Activated CD8-positive, alpha-beta memory T cell treated with anti-CD3 and anti-CD28 coated beads, Interleukin-2, amount 50 U/mL, for 24 hours (primary cell): ENCODE results near the gene CAPN7.

Experiments used
- DNase-seq: peaks from one replicate; pipeline ENCODE4 v3.0.0-alpha.2; 2020; ENCODE audit errors: extremely low read depth

Gene CAPN7

DNA sequence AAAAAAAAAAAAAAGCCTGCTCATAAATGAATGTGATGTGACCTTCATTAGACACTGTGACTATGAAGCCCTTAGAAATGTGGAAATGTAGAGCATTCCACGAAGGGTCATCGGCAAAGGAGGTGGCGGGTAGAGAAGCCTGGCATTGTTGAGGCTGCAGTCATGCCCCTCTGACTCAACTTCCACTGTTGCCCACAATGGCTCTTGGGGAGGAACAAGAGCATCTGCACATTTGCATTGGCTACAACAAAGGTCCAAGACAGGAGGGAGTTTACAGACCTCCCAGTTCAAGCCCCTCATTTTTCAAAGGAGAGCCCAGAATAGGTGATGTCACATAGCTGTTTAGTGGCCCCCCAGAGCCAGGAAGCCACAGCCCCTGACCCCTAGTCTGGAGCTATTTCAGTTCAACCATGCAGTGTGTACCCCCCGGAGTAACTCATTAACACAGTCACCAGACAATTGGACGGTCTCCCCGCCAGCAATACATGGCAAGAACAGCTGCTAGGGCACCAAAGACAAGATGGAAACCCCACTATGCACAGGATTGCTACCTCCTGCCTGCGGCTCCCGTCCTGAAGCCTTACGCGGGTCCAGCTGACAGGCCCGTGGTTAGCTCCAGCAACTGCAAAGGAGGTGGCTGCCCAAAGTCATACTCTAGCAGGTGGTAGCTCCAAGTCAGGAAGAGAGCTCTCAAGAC, 70.1 kb downstream of the CAPN7 start:
- no peak for DNase-seq

DNA sequence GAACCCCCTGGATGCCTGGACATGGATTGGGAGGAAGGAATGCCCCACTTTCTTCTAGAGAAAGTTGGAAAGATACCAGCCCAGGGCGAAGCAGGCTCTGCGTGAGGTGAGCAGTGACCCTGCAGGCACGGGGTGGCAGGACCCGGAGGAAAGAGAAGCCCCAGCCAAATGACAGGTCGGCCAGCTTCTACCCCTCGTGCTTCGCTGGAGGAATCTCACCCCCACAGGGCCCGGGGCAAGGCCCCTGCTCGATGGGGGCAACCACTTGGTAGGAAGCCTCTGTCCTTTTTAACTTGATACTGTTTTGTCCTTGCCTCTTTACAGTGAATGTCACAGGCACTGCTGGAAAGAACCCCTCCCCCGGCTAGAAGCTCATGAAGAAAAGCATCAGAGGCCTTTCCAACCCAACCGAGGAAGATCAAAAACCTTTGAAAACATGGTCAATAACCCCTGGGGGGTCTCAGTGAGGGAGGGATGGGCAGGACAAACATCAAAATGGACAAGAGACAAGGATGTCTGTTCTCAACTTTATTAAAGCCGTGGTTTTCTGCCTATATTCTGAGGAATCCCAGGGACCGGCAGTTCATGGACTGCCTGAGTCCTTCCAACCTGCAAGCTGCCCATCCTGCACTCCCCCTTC, 71.9 kb downstream of the CAPN7 start:
- DNase-seq: no peak

DNA sequence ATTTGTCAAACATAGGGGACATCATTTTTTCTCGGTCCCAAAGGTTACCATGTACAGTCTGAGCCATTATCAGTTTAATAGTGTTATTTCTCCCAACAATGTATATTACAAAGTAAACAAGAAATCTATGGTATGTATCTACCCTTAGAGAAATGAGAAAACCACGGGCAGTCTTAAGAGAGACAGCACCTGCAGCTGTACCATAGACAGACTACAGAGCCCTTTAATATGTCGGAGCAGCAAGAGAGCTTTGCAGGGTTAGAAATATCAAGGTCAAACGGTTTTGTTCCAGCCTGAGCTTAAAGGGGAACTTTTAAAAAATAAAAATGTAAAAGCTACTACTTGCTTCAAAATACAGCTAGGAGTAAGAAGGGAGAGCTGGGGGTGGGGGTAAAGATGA, 73.2 kb downstream of the CAPN7 start:
- no peak for DNase-seq

DNA sequence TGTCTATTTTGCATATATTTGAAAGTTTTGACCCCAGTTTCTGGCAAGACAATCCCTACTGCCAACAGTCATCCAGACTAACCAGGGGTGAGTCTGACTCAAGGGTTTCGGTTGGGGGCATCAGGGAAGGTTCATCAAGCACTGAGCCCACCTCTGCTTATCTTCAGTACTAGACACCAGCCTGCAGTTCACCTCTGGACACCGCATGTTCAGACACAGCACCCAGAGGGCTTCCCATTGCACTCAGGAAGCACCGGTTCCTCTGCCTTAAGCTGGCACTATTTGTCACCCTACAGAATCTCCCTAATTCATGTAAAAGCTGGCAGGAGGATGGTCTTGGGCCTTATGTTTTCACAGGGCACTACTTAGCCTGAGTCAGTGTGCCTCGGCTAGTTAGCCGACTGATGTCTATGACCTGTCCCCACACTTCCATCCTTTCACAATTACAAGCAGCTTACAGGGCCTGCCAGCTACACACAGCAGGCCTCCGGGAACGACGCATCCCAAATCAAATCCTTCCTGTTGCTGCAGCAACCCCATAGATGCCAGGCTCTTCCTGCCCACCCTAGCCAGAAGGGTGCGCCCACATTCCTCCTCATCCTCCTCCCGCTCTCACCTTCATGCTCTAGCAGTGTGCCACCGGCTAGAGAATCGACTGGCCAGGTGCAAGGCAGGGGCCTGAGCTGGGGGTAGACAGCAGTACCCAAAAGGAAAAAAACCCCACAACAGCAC, 73.8 kb downstream of the CAPN7 start:
- no peak for DNase-seq

DNA sequence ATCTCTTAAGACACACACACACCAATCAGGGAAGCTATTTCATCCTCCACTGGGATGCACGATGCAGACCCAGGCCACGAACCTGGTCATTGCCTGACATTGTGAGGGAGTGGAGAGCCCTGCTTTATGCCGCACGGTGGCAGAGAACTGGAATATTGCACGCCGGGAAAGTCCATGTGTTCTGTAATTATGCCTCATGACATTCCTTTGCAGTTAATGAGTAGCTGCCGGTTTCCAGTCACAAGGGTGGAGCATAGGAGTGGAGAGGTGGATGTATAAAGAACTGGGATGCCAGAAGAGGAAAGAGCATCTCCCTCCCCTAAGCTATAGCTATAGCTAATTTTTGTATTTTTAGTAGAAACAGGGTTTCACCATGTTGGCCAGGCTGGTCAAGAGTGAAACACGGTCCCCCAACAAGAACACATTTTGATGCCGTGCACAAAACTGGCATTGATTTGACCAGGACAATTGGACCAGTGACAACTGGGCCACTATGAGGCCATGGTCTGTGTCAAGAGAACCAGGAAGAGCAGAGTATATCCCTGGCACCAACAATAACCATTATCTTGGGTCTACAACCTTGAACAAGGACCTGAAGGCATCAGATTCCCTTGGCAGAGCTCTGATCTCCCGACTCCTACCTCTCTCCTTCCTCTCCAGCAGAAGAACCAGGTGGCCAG, 74.9 kb downstream of the CAPN7 start:
- no peak for DNase-seq

DNA sequence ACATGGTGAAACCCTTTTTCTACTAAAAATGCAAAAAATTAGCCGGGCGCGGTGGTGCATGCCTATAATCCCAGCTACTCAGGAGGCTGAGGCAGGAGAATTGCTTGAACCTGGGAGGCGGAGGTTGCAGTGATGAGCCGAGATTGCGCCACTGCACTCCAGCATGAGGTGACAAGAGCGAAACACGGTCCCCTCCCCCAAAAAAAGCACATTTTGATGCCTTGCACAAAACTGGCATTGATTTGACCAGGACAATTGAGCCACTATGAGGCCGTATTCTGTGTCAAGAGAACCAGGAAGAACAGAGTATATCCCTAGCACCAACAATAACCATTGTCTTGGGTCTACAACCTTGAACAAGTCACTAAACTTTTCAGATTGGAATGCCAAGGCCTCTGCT, 75.8 kb downstream of the CAPN7 start:
- no peak for DNase-seq

DNA sequence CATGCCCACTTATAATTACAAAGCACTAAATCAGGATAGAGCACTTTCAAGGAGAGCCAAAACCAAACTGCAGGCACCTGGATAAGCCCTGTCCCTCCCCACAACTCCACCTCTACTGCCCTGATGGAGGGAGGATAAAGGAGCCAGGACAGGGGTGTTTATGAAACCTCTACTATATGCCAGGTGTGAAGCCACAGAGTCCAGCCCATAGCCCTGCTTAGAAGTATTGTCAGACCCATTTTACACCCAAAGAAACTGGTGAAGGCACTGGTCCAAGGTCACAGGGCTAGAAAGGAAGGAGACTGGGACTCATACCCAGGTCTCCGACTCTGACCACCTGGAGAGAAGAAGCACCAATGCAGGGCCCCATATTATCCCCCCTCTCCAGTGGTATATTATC, 77.7 kb downstream of the CAPN7 start:
- DNase-seq: no peak

DNA sequence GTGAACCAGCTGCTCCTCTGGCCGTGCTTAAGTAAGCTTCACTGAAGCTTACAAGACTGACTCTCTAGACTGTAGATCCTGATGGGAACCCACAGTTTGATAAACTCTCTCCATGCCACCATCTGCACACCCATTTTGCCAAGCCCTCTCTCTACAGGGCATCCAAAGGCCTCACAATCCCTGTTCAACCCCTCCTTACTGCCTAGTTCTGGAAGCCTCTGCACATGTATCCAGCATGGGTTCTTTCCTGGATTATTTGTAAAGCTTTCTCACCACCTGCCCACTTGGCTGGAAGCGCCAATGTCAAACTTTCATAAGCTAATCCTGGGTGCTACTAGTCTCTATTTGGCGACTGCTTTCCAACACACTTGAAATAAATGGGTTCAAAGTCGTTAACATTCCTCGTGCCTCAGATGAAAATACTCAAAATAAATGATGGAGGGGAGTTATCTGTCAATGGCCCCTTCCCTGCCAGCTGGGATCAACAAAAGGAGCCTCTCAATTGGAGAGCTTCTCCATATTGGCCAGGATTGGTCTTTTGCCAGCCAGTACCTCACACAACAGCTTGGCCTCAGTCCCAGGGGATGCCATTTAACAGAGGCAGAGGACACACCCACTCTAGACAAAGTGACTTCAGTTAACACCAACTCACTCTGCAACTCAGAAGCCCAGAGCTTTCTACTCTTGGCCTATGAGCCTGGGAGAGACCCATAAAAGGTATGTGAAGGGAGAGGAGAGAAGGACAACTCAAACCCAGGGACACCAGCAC, 78.3 kb downstream of the CAPN7 start:
- no peak for DNase-seq

DNA sequence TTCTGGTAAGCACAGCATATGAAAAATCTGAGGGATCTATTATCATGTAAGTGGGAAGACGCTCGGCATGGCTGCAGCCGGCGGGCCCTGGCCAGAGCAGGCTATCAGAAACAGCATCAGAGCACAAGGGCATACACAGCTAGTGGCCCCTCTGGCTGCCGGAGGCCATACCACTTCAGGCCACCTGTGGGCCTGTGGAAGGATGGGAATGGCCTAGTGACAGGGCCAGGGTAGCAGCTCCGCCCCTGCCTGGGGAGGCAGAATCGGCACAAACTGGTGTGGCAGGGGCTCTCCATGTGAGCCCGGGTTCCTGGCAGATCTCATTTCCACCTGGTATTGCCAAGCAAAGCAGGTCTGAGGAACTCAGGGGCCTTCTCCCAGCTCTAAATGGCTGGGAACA, 80.0 kb downstream of the CAPN7 start:
- DNase-seq: no peak

DNA sequence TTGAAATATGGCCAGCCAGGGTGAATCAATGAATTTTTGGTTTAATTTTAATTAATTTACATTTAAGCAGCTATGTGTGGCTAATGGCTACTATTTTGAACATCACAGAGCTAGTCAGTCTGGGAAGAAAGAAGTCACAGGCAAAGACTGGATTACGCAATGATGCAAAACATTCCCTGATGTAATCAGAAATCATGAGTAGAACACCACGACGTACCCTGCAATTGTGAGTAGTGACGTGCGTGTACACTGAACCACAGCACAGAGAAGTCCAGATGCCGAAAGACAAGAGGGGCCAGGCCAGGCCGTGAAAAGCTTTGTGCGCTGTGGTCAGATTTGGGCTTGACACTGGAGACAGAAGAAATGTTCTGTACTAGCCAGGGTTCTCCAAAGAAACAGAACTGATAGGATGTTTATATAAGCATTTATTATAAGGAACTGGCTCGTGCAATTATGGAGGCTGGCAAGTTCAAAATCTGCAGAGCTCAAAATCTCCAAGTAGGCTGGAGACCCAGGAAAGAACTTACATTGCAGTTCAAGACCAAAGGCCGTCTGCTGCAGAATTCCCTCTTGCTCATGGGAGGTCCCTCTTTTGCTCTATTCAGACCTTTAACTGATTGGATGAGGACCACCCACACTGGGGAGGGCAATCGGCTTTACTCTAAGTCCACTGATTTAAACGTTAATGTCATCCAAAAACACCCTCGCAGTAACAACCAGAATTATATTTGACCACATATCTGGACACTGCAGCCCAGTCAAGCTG, 81.7 kb downstream of the CAPN7 start:
- DNase-seq: no peak

DNA sequence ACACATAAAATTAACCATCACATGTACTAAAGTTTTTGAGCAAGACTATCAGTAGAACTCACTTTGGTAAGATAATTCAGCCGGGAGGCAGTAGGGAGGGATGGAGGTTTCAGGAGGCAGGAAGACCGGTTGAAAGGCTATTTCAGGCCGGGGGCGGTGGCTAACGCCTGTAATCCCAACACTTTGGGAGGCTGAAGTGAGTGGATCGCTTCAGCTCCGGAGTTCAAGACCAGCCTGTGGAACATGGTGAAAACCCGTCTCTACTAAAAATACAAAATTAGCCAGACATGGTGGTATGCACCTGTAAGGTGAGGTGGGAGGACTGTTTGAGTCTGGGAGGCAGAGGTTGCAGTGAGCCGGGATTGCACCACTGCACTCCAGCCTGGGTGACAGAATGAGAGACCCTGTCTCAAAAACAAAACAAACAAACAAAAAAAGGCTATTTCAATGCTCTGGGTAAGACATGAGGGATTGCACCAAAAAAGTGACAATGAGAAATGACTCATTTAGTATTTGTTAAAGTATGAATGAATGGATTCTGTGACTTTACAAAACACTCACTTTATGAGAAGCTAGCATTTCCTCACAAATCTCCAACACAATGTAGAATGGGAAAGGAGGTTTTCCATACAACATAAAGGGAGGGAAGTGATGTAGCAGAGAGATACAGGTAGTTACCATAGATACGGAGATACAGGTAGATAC, 82.4 kb downstream of the CAPN7 start:
- no peak for DNase-seq

DNA sequence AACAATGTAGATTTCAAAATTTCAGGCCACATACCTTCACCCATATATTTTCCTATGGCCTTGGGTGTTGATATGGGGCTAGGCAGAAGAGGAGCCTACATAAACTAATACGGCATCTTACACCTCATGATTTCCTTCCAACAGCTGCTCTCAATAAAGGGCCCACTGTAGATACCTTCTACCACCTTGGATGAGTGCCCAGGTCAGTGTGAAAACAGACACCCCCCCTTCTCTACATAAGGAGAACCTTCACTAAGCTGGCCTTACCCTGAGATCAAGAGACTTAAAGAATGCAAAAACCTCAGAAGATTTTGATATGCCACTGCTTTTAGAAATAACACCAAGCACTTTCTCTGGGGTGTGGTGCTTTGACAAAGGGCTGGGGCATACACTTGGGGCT, 83.6 kb downstream of the CAPN7 start:
- no peak for DNase-seq

DNA sequence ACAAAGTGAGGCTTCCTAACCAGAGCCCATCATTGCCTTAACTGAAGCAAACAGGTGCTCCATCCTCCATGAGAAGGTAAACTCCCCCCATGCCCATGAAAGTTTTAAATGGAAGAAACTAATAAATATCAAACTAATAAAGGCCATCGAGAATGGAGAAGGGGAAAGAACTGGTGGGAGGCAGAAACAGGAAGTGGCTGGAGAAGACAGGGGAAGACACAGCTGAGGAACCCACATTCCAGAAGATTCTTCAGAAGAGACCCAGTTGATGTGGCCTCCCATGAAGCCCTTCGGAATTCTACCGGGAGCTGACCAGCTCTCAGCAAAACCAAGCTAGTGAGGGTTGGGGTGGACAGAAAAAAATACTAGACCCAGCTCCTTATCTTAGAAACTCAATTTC, 84.7 kb downstream of the CAPN7 start:
- DNase-seq: no peak

DNA sequence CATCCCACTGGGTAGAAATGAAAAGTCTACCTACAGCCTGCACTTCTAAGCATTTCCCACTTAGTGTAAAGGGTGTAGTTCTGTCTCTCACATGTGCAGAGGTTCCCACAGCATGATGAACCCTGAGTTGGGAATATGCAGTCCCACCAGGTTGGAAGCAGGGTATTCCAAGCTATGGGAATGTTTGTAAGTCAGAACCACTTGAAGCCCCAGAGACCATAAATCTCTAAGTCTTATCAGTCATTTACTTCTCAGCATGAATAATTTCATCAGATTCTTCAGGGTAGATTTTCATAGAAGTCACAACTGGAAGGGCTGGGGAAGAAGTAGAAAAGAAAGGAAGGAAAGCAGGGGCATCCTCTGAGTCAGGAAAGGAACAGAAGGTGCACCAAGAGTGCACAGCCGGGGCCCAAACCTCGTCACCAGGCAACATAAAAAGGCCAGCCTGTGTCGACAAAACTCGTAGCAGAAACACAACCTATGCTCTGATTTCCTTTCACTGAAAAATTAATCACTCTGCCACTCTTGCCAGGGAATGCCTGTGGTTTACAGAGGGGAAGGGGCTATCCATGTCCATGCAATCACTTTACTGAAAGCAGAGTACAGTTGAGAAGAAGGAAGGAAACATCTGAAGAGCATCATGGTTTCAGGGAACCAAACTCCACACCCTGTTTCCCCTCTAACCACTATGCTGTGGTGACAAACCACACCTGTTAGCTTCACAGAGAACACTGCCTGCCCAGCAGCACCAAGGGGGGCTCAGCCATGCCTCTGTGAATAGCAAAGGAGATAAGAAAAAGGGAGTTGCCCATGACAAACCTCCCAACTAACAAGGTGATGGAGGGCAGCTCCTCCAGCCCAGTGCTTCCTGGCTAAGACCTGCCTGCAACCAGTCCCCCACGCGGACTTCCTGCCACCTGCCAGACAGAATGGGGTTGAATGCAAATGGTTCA, 85.8 kb downstream of the CAPN7 start:
- DNase-seq: no peak

DNA sequence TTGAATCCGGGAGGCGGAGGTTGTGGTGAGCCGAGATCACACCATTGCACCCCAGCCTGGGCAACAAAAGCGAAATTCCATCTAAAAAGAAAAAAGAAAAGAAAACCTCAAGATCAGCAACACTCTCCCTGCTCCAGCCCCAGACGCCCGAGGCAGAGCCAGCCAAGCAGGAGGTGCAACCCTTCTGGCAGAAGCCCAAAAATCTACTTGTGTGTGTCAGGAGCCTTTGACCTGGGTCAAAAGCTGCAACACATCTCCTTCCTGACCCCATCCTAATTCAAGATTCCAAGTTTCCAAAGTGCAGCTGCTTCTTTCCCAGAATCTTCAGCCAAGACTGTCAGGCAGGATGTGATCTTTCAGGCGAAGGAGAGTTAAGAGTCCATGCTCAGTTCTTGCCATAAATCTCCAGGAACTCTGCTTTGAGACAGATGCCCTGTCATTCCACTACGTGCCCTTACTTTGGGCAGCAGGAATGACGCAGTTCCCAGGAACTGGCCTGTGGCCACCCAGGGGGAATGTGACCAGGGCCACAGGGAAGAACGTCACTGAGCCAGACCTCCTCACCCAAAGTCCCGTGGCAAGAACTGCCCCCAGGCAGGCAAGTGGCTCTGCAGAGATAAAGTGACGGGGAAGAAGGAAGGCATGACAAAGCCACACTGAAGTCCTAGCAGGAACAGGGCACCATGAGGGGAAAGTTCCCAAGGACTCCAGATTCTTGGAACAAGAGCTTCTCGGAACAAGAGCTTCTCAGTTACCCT, 86.9 kb downstream of the CAPN7 start:
- no peak for DNase-seq

DNA sequence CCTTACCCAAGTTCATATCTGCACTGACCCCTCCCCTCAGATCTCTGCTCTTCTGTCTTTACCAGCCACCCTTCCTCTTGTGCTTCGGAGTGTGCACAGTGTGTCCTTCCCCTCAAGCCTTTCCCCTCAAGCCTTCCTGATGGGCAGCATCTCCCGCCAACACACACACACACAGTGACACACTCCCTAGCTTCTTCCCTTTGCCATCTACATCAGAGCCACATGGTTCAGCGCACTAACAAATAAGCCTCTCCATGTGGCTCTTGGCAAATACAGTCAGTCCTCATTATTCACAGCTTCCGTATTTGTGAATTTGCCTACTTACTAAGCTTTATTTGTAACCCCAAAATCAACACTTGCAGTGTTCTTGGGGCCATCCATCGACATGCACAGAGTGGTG, 88.9 kb downstream of the CAPN7 start:
- no peak for DNase-seq

DNA sequence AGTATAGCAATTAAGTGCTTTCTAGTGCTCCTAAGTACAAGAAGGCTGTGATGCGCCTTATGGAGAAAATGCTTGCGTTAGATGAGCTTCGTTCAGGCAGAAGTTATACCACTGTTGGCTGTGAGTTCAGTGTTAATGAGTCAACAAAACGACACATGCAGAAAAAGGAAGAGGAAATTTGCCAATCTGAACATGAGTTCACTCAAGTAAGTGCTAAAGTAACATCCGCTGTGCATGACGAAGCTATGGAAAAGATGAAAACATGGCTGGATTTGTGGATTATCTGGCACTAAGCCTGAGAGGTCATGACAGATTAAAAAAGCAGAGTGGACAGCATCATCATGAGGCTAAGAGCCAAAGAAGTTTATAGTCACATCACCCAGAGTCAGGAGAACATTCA, 89.5 kb downstream of the CAPN7 start:
- DNase-seq: no peak

DNA sequence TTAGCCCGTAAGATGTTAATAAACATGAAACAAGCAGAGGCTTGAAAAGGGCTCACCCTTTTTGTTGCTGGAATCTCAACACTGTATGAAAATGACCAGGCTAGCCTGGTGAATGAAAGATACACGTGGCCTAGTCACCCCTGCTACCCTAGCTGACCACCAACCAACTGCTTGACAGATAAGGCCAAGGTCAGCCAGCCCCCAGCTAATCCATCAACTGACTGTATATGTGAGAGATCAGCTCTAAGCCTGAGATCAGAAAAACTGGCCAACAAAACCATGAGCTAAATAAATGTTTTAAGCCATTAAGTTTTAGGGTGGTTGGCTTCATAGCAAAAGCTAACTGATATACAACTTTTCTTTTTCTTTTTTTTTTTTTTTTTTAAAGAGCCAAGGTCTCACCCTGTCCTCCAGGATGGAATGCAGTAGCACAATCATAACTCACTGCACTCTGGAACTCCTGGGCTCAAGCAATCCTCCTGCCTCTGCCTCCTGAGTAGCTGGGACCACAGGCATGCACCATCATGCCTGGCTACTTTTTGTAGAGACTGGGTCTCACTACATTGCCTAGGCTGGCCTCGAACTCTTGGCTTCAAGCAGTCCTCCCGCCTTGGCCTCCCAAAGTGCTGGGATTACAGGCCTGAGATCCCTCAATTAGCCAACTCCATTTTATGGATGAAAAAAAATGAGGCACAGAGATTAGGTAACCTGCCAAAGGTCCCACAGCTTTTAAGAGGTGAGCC, 91.7 kb downstream of the CAPN7 start:
- no peak for DNase-seq
